ENCODE data around the gene CENPH. TPM values are rescaled to one million over a fixed set of nuclear protein-coding genes. Genes with fewer than 3 reads are reported as not detected.

CENPH gene
- polyA plus RNA-seq, 1 of the 3 experiments (the other 2 are of a cell fraction) = 14.6 TPM

DNA sequence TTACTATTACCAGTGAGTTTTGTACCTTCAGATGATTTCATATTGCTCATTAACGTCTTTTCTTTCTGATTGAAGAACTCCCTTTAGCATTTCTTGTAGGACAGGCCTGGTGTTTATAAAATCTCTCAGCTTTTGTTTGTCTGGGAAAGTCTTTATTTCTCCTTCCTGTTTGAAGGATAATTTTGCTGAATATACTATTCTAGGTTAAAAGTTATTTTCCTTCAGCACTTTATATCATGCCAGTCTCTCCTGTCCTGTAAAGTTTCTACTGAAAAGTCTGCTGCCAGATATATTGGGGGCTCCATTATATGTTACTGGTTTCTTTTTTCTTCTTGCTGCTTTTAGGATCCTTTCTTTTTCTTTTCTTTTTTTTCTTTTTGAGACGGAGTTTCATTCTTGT, 58.6 kb downstream of the CENPH start:
- H3K9ac ChIP-seq = no peak overlapping the region
- ChIA-PET POLR2A (no interaction called here), CTCF (no interaction called here)
- no peaks in the 10 kb centered on the region for H3K9me2 ChIP-seq
- peaks cover 16% of the 10 kb centered on the region for H3F3A ChIP-seq (replicated peaks; ENCODE audit: insufficient read depth)
- H3K79me2 ChIP-seq (ENCODE audit: insufficient read depth) = peaks cover 99% of the 10 kb centered on the region
- H2AFZ ChIP-seq (ENCODE audit: low read depth) = no peak overlapping the region
- H3K9me3 ChIP-seq = no peaks in the 10 kb centered on the region
- TF ChIP-seq USF2 (IDR thresholded peaks at IDR 0.05; ENCODE audit: borderline replicate concordance, low read depth, low read length) (no peak), NFIC (IDR thresholded peaks at IDR 0.05; ENCODE audit: borderline replicate concordance) (no peak), SMC3 (IDR thresholded peaks at IDR 0.05; ENCODE audit: low read depth, low read length) (no peak), NRF1 (IDR thresholded peaks at IDR 0.05; ENCODE audit: low read depth, low read length) (no peak), RFX5 (IDR thresholded peaks at IDR 0.05; ENCODE audit: low read length) (no peak), EP300 (IDR thresholded peaks at IDR 0.05; ENCODE audit: borderline replicate concordance in 1 of 2, low read depth in 1 of 2, low read length in 1 of 2) (no peak), FOXM1 (IDR thresholded peaks at IDR 0.05; ENCODE audit: low read depth) (no peak), YY1 (IDR thresholded peaks at IDR 0.05; ENCODE audit: low read depth) (no peak), FOSL2 (IDR thresholded peaks at IDR 0.05; ENCODE audit: borderline replicate concordance, low read depth) (no peak), EZH2phosphoT487 (IDR thresholded peaks at IDR 0.05; ENCODE audit: borderline replicate concordance, low read depth) (no peak), FOXJ3 (CRISPR knock-in tag; IDR thresholded peaks at IDR 0.05) (no peak), RXRA (IDR thresholded peaks at IDR 0.05; ENCODE audit: borderline replicate concordance, low read depth) (no peak), POLR2AphosphoS5 (IDR thresholded peaks at IDR 0.05; ENCODE audit: low read depth, low read length) (no peak), MEF2A (IDR thresholded peaks at IDR 0.05; ENCODE audit: borderline replicate concordance, low read depth) (no peak), ZBTB33 (IDR thresholded peaks at IDR 0.05; ENCODE audit: borderline replicate concordance, low read depth) (no peak), JUND (IDR thresholded peaks at IDR 0.05) (no peak), USF1 (IDR thresholded peaks at IDR 0.05; ENCODE audit: borderline replicate concordance, low read depth) (no peak), TCF12 (IDR thresholded peaks at IDR 0.05) (no peak), ELF1 (IDR thresholded peaks at IDR 0.05) (no peak)
- TF ChIP-seq, protein P1, sequence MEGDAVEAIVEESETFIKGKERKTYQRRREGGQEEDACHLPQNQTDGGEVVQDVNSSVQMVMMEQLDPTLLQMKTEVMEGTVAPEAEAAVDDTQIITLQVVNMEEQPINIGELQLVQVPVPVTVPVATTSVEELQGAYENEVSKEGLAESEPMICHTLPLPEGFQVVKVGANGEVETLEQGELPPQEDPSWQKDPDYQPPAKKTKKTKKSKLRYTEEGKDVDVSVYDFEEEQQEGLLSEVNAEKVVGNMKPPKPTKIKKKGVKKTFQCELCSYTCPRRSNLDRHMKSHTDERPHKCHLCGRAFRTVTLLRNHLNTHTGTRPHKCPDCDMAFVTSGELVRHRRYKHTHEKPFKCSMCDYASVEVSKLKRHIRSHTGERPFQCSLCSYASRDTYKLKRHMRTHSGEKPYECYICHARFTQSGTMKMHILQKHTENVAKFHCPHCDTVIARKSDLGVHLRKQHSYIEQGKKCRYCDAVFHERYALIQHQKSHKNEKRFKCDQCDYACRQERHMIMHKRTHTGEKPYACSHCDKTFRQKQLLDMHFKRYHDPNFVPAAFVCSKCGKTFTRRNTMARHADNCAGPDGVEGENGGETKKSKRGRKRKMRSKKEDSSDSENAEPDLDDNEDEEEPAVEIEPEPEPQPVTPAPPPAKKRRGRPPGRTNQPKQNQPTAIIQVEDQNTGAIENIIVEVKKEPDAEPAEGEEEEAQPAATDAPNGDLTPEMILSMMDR (IDR thresholded peaks at IDR 0.05) = no peak
- no peak overlapping the region for H3K4me2 ChIP-seq
- H3K36me3 ChIP-seq (replicated peaks in 1 of 2; ENCODE audit: control insufficient read depth in 1 of 2, insufficient read depth in 2 of 2, low read length in 1 of 2) = peaks cover 0 to 19% of the 10 kb centered on the region in 2 experiments
- no peak for DNase-seq
- H3K4me3 ChIP-seq (ENCODE audit: low read depth in 2 of 2, low read length in 1 of 2) = no peak overlapping the region
- whole genome bisulfite sequencing (ENCODE audit: low lambda C conversion rate) = 97% methylated on average over 2 of the region's 2 CpGs
- H3K4me1 ChIP-seq (ENCODE audit: control insufficient read depth in 1 of 2, insufficient read depth in 2 of 2, low read depth in 1 of 2, low read length in 1 of 2) = no peaks in the 10 kb centered on the region
- peaks cover 24% of the 10 kb centered on the region for H4K20me1 ChIP-seq (ENCODE audit: insufficient read depth)
- H3K27me3 ChIP-seq (ENCODE audit: insufficient read depth) = no peaks in the 10 kb centered on the region
- H3K27ac ChIP-seq (ENCODE audit: low read depth in 2 of 2, low read length in 1 of 2) = no peak overlapping the region

Measured in SK-N-SH (cell line).